ENCODE data around the gene MYO3B. TPM values are rescaled to one million over a fixed set of nuclear protein-coding genes. Genes with fewer than 3 reads are reported as not detected.
"Not testable (repeated sequence)": the region's sequence is repeated elsewhere in the genome, so short reads cannot be mapped to it uniquely, and the experiment has no call there.

Gene MYO3B
- total and polyA plus RNA-seq, 2 donors (not counting 1 experiment from before 2014, with no cell fraction given) = not detected

- H3K27me3 Mint-ChIP-seq; H3K4me1 Mint-ChIP-seq; H3K4me1 ChIP-seq (ENCODE audit: control insufficient read depth in 2 of 2, insufficient read depth in 2 of 2, low read length in 2 of 2); ATAC-seq (ENCODE audit: low read depth); CTCF ChIA-PET; H3K9ac ChIP-seq (ENCODE audit: low read length); H3K79me2 ChIP-seq (ENCODE audit: control insufficient read depth, insufficient read depth, low read length); H3K9me3 ChIP-seq (ENCODE audit: control extremely low read depth in 1 of 3, control insufficient read depth in 2 of 3, insufficient read depth in 1 of 3, low read length in 2 of 3); DNase-seq; H3K27me3 ChIP-seq (replicated peaks in 1 of 4; ENCODE audit: control extremely low read depth in 1 of 4, control insufficient read depth in 3 of 4, insufficient read depth in 4 of 4, low read length in 3 of 4); H3K9me3 Mint-ChIP-seq (ENCODE audit: insufficient read depth); H3K36me3 ChIP-seq (replicated peaks in 1 of 2; ENCODE audit: control extremely low read depth in 1 of 2, control insufficient read depth in 1 of 2, extremely low read depth in 1 of 2, insufficient read depth in 2 of 2, low read length in 1 of 2); intact Hi-C loops (cut with micrococcal nuclease); POLR2A ChIA-PET; H4K20me1 ChIP-seq (ENCODE audit: control insufficient read depth, insufficient read depth, low read length, poor library complexity, severe bottlenecking); H3K4me2 ChIP-seq (replicated peaks; ENCODE audit: low read depth, low read length, poor library complexity, severe bottlenecking); H3K4me3 Mint-ChIP-seq; H3K27ac ChIP-seq (ENCODE audit: low read length in 2 of 2); H3K4me3 ChIP-seq (ENCODE audit: control extremely low read depth in 1 of 5, extremely low read depth in 1 of 5, insufficient read depth in 1 of 5, low read depth in 2 of 5, low read length in 4 of 5); H2AFZ ChIP-seq (ENCODE audit: insufficient read depth, low read depth, low read length, poor library complexity, severe bottlenecking); H3K27ac Mint-ChIP-seq: not testable (repeated sequence)
- WGBS (ENCODE audit: insufficient coverage) = no CpG with 5 or more reads among the region's 4 CpGs
These were observed 457.1 kb downstream of the MYO3B start for GRCh38 chr2:170635094-170635493.

- no peaks in the 10 kb centered on the region for H3K27me3 Mint-ChIP-seq
- Histone ChIP-seq H3K27ac (ENCODE audit: low read length in 2 of 2) (no peak overlapping the region), H3K27me3 (replicated peaks in 1 of 4; ENCODE audit: control extremely low read depth in 1 of 4, control insufficient read depth in 3 of 4, insufficient read depth in 4 of 4, low read length in 3 of 4) (no peaks in the 10 kb centered on the region), H3K9ac (ENCODE audit: low read length) (no peak overlapping the region), H3K36me3 (replicated peaks in 1 of 2; ENCODE audit: control extremely low read depth in 1 of 2, control insufficient read depth in 1 of 2, extremely low read depth in 1 of 2, insufficient read depth in 2 of 2, low read length in 1 of 2) (no peaks in the 10 kb centered on the region), H3K4me3 (ENCODE audit: control extremely low read depth in 1 of 5, extremely low read depth in 1 of 5, insufficient read depth in 1 of 5, low read depth in 2 of 5, low read length in 4 of 5) (no peak overlapping the region), H4K20me1 (ENCODE audit: control insufficient read depth, insufficient read depth, low read length, poor library complexity, severe bottlenecking) (no peaks in the 10 kb centered on the region), H3K4me2 (replicated peaks; ENCODE audit: low read depth, low read length, poor library complexity, severe bottlenecking) (no peak overlapping the region), H3K79me2 (ENCODE audit: control insufficient read depth, insufficient read depth, low read length) (no peaks in the 10 kb centered on the region), H3K9me3 (ENCODE audit: control extremely low read depth in 1 of 3, control insufficient read depth in 2 of 3, insufficient read depth in 1 of 3, low read length in 2 of 3) (no peaks in the 10 kb centered on the region), H3K4me1 (ENCODE audit: control insufficient read depth in 2 of 2, insufficient read depth in 2 of 2, low read length in 2 of 2) (no peaks in the 10 kb centered on the region), H2AFZ (ENCODE audit: insufficient read depth, low read depth, low read length, poor library complexity, severe bottlenecking) (no peak overlapping the region)
- ChIA-PET CTCF (no interaction called here), POLR2A (no interaction called here)
- intact Hi-C loops (cut with micrococcal nuclease) = no loop called here
- H3K4me3 Mint-ChIP-seq = no peak overlapping the region
- no peak overlapping the region for H3K27ac Mint-ChIP-seq
- H3K4me1 Mint-ChIP-seq = no peaks in the 10 kb centered on the region
- ATAC-seq (ENCODE audit: low read depth) (no peak), DNase-seq (no peak)
- H3K9me3 Mint-ChIP-seq (ENCODE audit: insufficient read depth) = no peaks in the 10 kb centered on the region
- 80% methylated on average over 1 of the region's 3 CpGs for WGBS (ENCODE audit: insufficient coverage)
- TF ChIP-seq, protein P1, sequence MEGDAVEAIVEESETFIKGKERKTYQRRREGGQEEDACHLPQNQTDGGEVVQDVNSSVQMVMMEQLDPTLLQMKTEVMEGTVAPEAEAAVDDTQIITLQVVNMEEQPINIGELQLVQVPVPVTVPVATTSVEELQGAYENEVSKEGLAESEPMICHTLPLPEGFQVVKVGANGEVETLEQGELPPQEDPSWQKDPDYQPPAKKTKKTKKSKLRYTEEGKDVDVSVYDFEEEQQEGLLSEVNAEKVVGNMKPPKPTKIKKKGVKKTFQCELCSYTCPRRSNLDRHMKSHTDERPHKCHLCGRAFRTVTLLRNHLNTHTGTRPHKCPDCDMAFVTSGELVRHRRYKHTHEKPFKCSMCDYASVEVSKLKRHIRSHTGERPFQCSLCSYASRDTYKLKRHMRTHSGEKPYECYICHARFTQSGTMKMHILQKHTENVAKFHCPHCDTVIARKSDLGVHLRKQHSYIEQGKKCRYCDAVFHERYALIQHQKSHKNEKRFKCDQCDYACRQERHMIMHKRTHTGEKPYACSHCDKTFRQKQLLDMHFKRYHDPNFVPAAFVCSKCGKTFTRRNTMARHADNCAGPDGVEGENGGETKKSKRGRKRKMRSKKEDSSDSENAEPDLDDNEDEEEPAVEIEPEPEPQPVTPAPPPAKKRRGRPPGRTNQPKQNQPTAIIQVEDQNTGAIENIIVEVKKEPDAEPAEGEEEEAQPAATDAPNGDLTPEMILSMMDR (IDR thresholded peaks at IDR 0.05) = no peak
- no peak for TF ChIP-seq EZH2 (IDR thresholded peaks at IDR 0.05; ENCODE audit: borderline replicate concordance, insufficient read depth, low read depth, low read length, poor library complexity, severe bottlenecking)
These were observed 461.7 kb downstream of the MYO3B start for GRCh38 chr2:170639635-170640034.

Data from B cell (primary cell).